ENCODE results near the gene TRPM3.
A peak's percentile ranks its signal among the peaks of the same experiment; 100 is the strongest.

TRPM3 gene

GRCh38 chr9:70935856-70936255, 185.6 kb downstream of the TRPM3 start:
- no peak overlapping the region for H3K4me3 ChIP-seq (ENCODE audit: low read depth, low read length)
- no peak for TF ChIP-seq CTCF (conservative IDR thresholded peaks at IDR 0.05; ENCODE audit: low read depth, low read length)
- no peak for DNase-seq (ENCODE audit: low read depth)

GRCh38 chr9:70934642-70935041, 186.8 kb downstream of the TRPM3 start:
- no peak for DNase-seq (ENCODE audit: low read depth)
- H3K4me3 ChIP-seq (ENCODE audit: low read depth, low read length): no peak overlapping the region
- no peak for TF ChIP-seq CTCF (conservative IDR thresholded peaks at IDR 0.05; ENCODE audit: low read depth, low read length)

- no peak for DNase-seq (ENCODE audit: low read depth)
- no peak overlapping the region for H3K4me3 ChIP-seq (ENCODE audit: low read depth, low read length)
- no peak for TF ChIP-seq CTCF (conservative IDR thresholded peaks at IDR 0.05; ENCODE audit: low read depth, low read length)
These were observed 188.1 kb downstream of the TRPM3 start for GRCh38 chr9:70933321-70933720.

- TF ChIP-seq CTCF (conservative IDR thresholded peaks at IDR 0.05; ENCODE audit: low read depth, low read length): no peak
- no peak for DNase-seq (ENCODE audit: low read depth)
- H3K4me3 ChIP-seq (ENCODE audit: low read depth, low read length): no peak overlapping the region
These were observed 189.3 kb downstream of the TRPM3 start for GRCh38 chr9:70932097-70932496.

- H3K4me3 ChIP-seq (ENCODE audit: low read depth, low read length): no peak overlapping the region
- TF ChIP-seq CTCF (conservative IDR thresholded peaks at IDR 0.05; ENCODE audit: low read depth, low read length): no peak
- no peak for DNase-seq (ENCODE audit: low read depth)
These were observed 193.9 kb downstream of the TRPM3 start for GRCh38 chr9:70927530-70927929.

- peak; percentile 88 for TF ChIP-seq CTCF (conservative IDR thresholded peaks at IDR 0.05; ENCODE audit: low read depth, low read length)
- peak overlapping the region; percentile 3 for H3K4me3 ChIP-seq (ENCODE audit: low read depth, low read length)
- peak; percentile 92 for DNase-seq (ENCODE audit: low read depth)
These were observed 196.4 kb downstream of the TRPM3 start for GRCh38 chr9:70924895-70925547.

GRCh38 chr9:70924380-70924779, 197.0 kb downstream of the TRPM3 start:
- peak; percentile 82 for DNase-seq (ENCODE audit: low read depth)
- TF ChIP-seq CTCF (conservative IDR thresholded peaks at IDR 0.05; ENCODE audit: low read depth, low read length): no peak
- no peak overlapping the region for H3K4me3 ChIP-seq (ENCODE audit: low read depth, low read length)
